ENCODE data around the gene STRAP.
A peak's percentile ranks its signal among the peaks of the same experiment; 100 is the strongest.
"Not testable (repeated sequence)": the region's sequence is repeated elsewhere in the genome, so short reads cannot be mapped to it uniquely, and the experiment has no call there.

Gene STRAP

DNA sequence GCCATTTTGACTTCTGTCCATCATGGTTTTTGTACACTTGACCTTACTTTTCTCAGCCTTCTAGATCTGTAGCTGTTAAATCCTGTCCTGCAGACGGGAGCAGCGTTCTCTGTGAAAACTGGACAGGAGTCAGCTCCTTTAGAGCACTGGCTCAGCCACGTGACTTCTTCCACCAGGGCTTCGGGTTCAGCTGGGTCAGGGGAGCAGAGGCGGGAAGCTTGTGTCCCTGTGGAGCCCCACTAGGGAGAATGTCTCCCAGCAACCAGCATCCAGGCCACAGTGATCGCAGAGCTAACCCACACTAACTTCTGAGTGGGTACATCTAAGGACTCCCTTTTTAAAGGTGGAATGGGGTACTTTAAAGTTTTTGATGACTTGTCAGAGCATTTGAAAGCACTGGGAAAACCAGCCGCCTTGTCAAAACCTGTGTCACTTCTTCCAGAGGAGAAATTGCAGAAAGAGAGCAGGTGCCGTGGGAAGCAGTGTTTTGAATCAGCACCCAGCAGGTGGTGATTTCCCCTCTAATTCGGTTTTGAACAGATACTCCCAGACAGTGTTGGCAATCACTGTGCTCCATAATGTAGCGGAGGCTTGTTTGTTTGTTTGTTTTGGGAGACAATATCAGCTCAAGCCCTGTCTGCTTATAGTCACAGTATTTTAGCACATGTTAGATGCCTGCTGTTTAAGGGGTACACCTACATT is 46.8 kb downstream of the STRAP start:
- DNase-seq: no peak

DNA sequence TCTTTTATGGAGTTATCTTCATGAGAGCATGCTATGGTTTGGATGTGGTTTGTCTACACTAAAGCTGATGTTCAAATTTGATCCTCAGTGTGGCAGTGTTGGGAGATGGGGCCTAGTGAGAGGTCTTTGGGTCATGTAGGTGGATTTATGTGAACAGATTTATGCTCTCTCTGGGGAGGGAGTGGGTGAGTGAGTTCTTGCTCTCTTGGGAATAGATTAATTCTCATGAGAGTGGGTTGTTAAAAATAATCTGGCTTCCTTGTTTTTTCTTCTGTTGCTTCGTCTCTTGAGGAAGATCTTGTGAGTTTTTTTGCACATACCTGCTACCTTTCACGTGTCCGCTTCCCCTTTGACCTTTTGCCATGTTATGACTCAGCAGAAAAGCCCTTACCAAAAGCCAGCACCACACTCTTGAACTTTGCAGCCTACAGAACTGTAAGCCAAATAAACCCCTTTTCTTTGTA is 49.4 kb downstream of the STRAP start:
- DNase-seq: no peak

DNA sequence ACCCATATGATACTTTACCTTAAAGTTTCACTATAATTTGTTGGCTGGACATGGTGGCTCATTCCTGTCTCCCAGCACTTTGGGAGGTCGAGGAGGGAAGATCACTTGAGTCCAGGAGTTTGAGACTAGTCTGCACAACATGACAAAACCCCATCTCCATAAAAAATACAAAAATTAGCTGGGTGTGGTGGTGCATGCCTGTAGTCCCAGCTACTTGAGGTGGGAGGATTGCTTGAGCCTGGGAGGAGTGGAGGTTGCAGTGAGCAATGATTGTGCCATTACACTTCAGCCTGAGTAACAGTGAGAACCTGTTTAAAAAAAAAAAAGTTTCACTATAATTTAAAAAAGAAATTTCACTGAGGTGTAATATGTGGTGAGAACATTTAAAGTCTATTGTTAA is 50.1 kb downstream of the STRAP start:
- no peak for DNase-seq

DNA sequence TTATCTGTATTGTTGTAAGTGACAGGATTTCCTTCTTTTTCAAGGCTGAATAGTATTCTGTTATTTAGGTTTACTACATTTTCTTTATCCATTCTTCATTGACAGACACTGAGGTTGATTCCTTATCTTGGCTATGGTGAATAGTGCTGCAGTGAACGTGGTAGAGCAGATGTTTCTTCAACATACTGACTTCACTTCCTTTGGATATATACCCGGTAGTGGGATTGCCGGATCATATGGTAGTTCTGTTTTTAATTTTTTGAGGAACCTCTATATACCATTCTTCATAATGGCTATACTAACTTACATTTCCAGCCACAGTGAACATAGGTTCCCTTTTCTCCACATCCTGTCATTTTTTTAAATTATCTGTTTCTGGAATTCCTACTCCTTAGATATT is 50.8 kb downstream of the STRAP start:
- no peak for DNase-seq

DNA sequence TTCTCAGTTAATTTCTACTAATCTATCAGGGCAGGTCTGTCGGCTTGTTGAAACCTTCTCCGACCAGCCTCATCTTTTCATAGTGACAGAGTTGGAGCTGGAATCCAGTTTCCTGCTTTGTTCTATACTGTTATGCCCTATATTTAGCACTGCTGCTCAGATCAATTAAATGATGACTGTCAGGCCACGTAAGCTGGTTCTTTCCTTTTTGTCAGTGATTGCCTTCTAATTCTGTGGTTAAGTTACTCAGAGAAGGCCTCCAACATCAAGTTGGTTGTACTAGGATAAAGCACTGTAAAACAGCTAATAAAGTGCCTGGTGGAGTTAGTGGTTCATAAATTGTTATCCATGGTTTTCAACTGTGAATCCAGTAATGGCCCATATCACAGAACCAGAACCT is 51.6 kb downstream of the STRAP start:
- DNase-seq: no peak

DNA sequence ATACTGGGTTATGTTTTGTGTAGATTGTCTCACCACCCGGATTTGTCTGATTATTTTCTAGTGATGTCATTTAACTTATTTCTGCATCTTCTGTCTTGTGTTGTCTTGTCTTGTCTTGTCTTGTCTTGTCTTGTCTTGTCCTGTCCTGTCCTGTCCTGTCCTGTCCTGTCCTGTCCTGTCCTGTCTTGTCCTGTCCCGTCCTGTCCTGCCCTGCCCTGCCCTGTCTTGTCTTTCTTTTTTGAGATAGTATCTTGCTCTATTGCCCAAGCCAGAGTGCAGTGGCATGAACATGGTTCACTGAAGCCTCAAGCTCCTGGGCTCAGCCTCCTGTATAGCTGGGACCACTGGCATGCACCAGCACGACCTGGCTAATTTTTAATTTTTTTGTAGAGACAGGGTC is 54.6 kb downstream of the STRAP start:
- DNase-seq: no peak

DNA sequence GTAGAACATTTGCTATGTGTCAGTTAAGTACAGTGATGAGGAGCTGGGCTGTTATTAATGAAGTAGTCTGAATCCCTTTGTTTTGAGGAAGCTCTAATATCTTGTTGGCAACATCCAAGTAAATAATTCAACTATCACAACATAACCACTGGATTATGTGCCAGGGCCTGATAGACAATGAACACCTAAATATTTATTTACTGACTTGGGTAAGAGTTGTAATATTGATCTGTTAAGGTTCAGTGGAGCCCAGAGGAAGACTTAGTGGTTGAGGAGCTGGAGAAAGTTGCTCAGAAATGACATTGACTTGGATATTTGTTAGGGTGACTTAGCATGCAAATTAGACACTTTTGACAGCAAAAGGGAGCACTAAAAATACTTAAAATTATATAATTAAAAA is 55.7 kb downstream of the STRAP start:
- no peak for DNase-seq

DNA sequence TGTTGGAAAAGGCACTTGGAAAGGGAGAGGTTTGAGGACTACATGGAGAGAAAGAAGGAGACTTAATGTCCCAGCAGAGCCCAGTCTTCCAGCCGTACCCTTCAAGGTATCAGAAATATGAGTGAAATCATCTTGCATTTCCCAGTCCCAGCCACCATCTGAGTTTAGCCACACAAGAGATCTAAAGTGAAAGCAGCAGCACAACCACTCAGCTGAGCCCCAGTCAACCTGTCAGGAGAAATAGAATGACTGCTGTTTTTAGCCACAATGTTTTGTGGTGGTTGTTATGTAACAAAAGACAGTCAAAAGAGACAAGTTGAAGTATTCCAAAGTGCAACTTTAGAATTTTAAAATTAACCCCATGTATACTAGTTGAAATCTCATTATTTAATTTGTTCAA is 56.9 kb downstream of the STRAP start:
- DNase-seq: peak in 1 of 5 experiments; percentile 12

DNA sequence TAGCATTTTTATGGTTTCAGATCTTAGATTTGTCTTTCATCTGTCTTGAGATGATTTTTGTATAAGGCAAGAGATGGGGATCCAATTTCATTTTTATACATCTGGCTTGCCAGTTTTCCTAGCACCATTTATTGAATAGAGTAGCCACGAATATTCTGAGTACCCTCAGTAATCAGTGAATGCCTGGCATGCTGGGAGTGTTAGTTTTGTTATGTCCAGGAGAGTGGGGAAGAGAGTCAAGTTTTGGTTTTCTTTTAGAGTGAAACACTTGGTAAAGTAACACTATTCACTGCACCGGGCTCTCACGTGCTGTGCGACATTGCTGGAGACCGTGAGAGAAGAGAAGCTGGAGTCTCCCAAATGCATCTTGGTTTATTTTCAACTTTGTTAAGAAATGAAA is 60.3 kb downstream of the STRAP start:
- DNase-seq: no peak

DNA sequence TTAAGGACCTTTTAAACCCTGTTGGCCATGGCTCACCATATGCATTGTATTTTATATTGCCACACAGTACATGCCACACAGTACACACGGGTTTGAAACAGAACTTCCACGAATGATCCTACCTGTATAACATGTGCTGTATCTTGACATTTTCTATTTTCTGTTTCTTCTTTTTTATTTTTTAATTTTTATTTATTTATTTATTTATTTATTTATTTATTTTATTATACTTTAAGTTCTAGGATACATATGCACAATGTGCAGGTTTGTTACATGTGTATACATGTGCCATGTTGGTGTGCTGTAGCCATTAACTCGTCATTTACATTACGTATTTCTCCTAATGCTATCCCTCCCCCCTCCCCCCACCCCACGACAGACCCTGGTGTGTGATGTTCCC is 61.3 kb downstream of the STRAP start:
- DNase-seq: not testable (repeated sequence)

DNA sequence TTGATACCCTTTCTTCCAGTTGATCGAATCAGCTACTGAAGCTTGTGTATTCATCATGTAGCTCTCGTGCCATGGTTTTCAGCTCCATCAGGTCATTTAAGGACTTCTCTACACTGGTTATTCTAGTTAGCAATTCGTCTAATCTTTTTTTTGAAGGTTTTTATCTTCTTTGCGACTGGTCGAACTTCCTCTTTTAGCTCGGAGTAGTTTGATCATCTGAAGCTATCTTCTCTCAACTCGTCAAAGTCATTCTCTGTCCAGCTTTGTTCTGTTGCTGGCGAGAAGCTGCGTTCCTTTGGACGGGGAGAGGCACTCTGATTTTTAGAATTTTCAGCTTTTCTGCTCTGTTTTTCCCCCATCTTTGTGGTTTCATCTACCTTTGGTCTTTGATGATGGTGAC is 66.3 kb downstream of the STRAP start:
- DNase-seq: not testable (repeated sequence)

All from T-helper 2 cell (primary cell).